Ovary (tissue), 3 donors: ENCODE data around the gene TRIM26.

Experiments
- EP300 ChIP-seq: sonication (generic); formaldehyde crosslinking; IDR thresholded peaks from one replicate; pipeline ENCODE4 v1.6.1; 2017; ENCODE audit warnings: antibody characterized with exemption
- POLR2A ChIP-seq: fragments of 450-650 bp; IDR thresholded peaks from one replicate; pipeline ENCODE4 v1.6.1; 2017; ENCODE audit warnings: antibody characterized with exemption, mild to moderate bottlenecking, moderate library complexity
- TF ChIP-seq, protein P1 (sequence below), 3 donors: fragments of 450-650 bp in 2 of 3; fragments of 200-600 bp in 1 of 3; IDR thresholded peaks; one replicate each; pipeline versions ENCODE4 v1.5.1 to v1.8.0; 2016 to 2022; ENCODE audit warnings: antibody characterized with exemption in 3 of 3, mild to moderate bottlenecking in 1 of 3
- donor health status: DM: no; HTN: no; CAD: no.

DNA sequence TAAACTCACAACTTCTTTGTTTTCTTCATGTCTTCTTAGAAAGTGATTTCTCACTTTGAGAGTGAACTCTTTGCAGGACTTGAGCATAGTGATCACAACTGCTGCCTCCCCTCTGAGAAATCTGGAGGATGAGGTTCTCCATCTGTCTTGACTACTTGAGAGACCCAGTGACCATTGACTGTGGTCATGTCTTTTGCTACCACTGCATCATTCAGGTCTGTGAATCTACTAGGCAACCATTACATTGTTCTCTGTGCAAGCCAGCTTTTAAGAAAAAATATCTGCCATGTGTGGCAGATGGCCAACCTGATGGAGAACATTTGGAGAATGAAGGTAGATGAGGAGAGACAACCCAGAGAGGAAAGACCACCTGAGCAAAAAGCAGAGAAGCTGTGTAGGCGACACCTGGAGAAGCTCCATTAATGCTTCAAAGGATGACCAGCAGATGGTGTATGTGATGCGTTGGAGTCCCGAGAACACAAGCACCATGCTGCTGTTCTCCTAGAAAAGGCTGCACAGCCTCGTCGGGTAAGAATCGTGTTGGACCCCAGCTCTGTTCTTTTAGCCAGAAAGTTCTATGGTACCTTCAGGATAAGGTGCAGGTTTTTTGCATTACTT is 25.1 kb upstream of the TRIM26 start:
- TF ChIP-seq, protein P1, sequence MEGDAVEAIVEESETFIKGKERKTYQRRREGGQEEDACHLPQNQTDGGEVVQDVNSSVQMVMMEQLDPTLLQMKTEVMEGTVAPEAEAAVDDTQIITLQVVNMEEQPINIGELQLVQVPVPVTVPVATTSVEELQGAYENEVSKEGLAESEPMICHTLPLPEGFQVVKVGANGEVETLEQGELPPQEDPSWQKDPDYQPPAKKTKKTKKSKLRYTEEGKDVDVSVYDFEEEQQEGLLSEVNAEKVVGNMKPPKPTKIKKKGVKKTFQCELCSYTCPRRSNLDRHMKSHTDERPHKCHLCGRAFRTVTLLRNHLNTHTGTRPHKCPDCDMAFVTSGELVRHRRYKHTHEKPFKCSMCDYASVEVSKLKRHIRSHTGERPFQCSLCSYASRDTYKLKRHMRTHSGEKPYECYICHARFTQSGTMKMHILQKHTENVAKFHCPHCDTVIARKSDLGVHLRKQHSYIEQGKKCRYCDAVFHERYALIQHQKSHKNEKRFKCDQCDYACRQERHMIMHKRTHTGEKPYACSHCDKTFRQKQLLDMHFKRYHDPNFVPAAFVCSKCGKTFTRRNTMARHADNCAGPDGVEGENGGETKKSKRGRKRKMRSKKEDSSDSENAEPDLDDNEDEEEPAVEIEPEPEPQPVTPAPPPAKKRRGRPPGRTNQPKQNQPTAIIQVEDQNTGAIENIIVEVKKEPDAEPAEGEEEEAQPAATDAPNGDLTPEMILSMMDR (IDR thresholded peaks at IDR 0.05): no peak
- TF ChIP-seq POLR2A (no peak), EP300 (no peak)
